ENCODE results near the gene ACTL9.

ACTL9 gene

GRCh38 chr19:8699908-8700307, 1.3 kb upstream of the ACTL9 start:
- no peak overlapping the region for H3K4me3 ChIP-seq (ENCODE audit: low read depth, low read length)
- TF ChIP-seq CTCF (IDR thresholded peaks at IDR 0.05; ENCODE audit: low read depth, low read length): no peak
- no peaks in the 10 kb centered on the region for H3K4me1 ChIP-seq
- no peaks in the 10 kb centered on the region for H3K27me3 ChIP-seq
- no peak for DNase-seq
- no peaks in the 10 kb centered on the region for H3K36me3 ChIP-seq
- H3K9me3 ChIP-seq: no peaks in the 10 kb centered on the region; the same call in 1 of the 2 replicates

GRCh38 chr19:8697671-8698432, 743 bp downstream of the ACTL9 start:
- Histone ChIP-seq H3K9me3 (no peaks in the 10 kb centered on the region; the same call in 1 of the 2 replicates), H3K4me1 (no peaks in the 10 kb centered on the region), H3K36me3 (no peaks in the 10 kb centered on the region), H3K4me3 (ENCODE audit: low read depth, low read length) (no peak overlapping the region), H3K27me3 (no peaks in the 10 kb centered on the region)
- TF ChIP-seq CTCF (IDR thresholded peaks at IDR 0.05; ENCODE audit: low read depth, low read length): no peak
- DNase-seq: no peak

GRCh38 chr19:8696993-8697392, 1.6 kb downstream of the ACTL9 start:
- Histone ChIP-seq H3K27me3 (no peaks in the 10 kb centered on the region), H3K4me3 (ENCODE audit: low read depth, low read length) (no peak overlapping the region), H3K36me3 (no peaks in the 10 kb centered on the region), H3K4me1 (no peaks in the 10 kb centered on the region), H3K9me3 (no peaks in the 10 kb centered on the region; the same call in 1 of the 2 replicates)
- DNase-seq: no peak
- no peak for TF ChIP-seq CTCF (IDR thresholded peaks at IDR 0.05; ENCODE audit: low read depth, low read length)

- TF ChIP-seq CTCF (IDR thresholded peaks at IDR 0.05; ENCODE audit: low read depth, low read length): no peak
- Histone ChIP-seq H3K9me3 (no peaks in the 10 kb centered on the region; the same call in 1 of the 2 replicates), H3K36me3 (no peaks in the 10 kb centered on the region), H3K4me3 (ENCODE audit: low read depth, low read length) (no peak overlapping the region), H3K4me1 (no peaks in the 10 kb centered on the region), H3K27me3 (no peaks in the 10 kb centered on the region)
- DNase-seq: no peak
Measured at GRCh38 chr19:8695911-8696310, 2.7 kb downstream of the ACTL9 start.

GRCh38 chr19:8695501-8695900, 3.1 kb downstream of the ACTL9 start:
- no peak for DNase-seq
- Histone ChIP-seq H3K9me3 (no peaks in the 10 kb centered on the region; the same call in 1 of the 2 replicates), H3K4me3 (ENCODE audit: low read depth, low read length) (no peak overlapping the region), H3K27me3 (no peaks in the 10 kb centered on the region), H3K4me1 (no peaks in the 10 kb centered on the region), H3K36me3 (no peaks in the 10 kb centered on the region)
- no peak for TF ChIP-seq CTCF (IDR thresholded peaks at IDR 0.05; ENCODE audit: low read depth, low read length)

- Histone ChIP-seq H3K9me3 (no peaks in the 10 kb centered on the region), H3K27me3 (no peaks in the 10 kb centered on the region), H3K4me1 (no peaks in the 10 kb centered on the region), H3K36me3 (no peaks in the 10 kb centered on the region), H3K4me3 (ENCODE audit: low read depth, low read length) (no peak overlapping the region)
- no peak for DNase-seq
- no peak for TF ChIP-seq CTCF (IDR thresholded peaks at IDR 0.05; ENCODE audit: low read depth, low read length)
Measured at GRCh38 chr19:8690753-8691539, 7.6 kb downstream of the ACTL9 start.
